GM23338 (cell line): ENCODE measurements around the gene CNTNAP5. TPM values are rescaled to one million over a fixed set of nuclear protein-coding genes. Genes with fewer than 3 reads are reported as not detected.

Experiments used
- ATAC-seq: fragments of 200-7000 bp; cut with Tn5 transposase; 3 replicates; pipeline ENCODE4 v1.9.1; 2020
- DNase-seq: peaks from one replicate; pipeline ENCODE4 v3.0.0-alpha.2; 2015; ENCODE audit warnings: low spot score
- H2AFZ ChIP-seq: fragments of 200-600 bp; sonication (generic); 2 replicates; pipeline ENCODE4 v1.8.0; 2016; ENCODE audit warnings: antibody characterized with exemption, mild to moderate bottlenecking, moderate library complexity
- H3F3A ChIP-seq: fragments of 200-600 bp; sonication (generic); replicated peaks from 2 replicates; pipeline ENCODE4 v1.8.0; 2017; ENCODE audit warnings: antibody characterized with exemption, mixed run types, low read depth
- H3K27ac ChIP-seq: fragments of 200-600 bp; sonication (generic); 2 replicates; pipeline ENCODE4 v1.6.1; 2016; ENCODE audit warnings: low read depth
- H3K27me3 ChIP-seq: fragments of 200-600 bp; sonication (generic); 2 replicates; pipeline ENCODE4 v1.8.0; 2016; ENCODE audit warnings: mild to moderate bottlenecking, mixed run types, moderate library complexity; ENCODE audit not compliant: insufficient read depth
- H3K36me3 ChIP-seq: fragments of 200-600 bp; sonication (generic); 2 replicates; pipeline ENCODE4 v1.8.0; 2016; ENCODE audit warnings: mild to moderate bottlenecking; ENCODE audit not compliant: insufficient read depth
- H3K4me1 ChIP-seq: fragments of 200-600 bp; sonication (generic); 2 replicates; pipeline ENCODE4 v1.8.0; 2016; ENCODE audit warnings: mild to moderate bottlenecking, moderate library complexity; ENCODE audit not compliant: insufficient read depth
- H3K4me2 ChIP-seq: fragments of 200-600 bp; sonication (generic); 2 replicates; pipeline ENCODE4 v1.7.1; 2017; ENCODE audit warnings: mixed run types
- H3K4me3 ChIP-seq: fragments of 200-600 bp; sonication (generic); 2 replicates; pipeline ENCODE4 v1.6.1; 2016; ENCODE audit warnings: mixed run types
- H3K79me2 ChIP-seq: fragments of 200-600 bp; sonication (generic); replicated peaks from 2 replicates; pipeline ENCODE4 v1.8.0; 2017; ENCODE audit warnings: mild to moderate bottlenecking; ENCODE audit not compliant: insufficient read depth
- H3K9me2 ChIP-seq: fragments of 200-600 bp; sonication (generic); 2 replicates; pipeline ENCODE4 v1.8.0; 2017; ENCODE audit not compliant: insufficient read depth
- H4K20me1 ChIP-seq: fragments of 200-600 bp; sonication (generic); replicated peaks from 2 replicates; pipeline ENCODE4 v1.8.0; 2017; ENCODE audit warnings: mild to moderate bottlenecking; ENCODE audit not compliant: insufficient read depth
- H3K27ac Mint-ChIP-seq: 2 replicates; pipeline ENCODE4 v1.8.0; 2020; ENCODE audit warnings: inconsistent platforms, mild to moderate bottlenecking, moderate library complexity, mixed read lengths
- H3K27me3 Mint-ChIP-seq: 3 replicates; pipeline ENCODE4 v1.8.0; 2022; ENCODE audit warnings: low read depth, mild to moderate bottlenecking, moderate library complexity, mixed read lengths, inconsistent platforms; ENCODE audit not compliant: insufficient read depth, poor library complexity
- H3K36me3 Mint-ChIP-seq: 3 replicates; pipeline ENCODE4 v1.8.0; 2021; ENCODE audit warnings: low read depth, mild to moderate bottlenecking, inconsistent platforms, moderate library complexity, mixed read lengths
- H3K4me1 Mint-ChIP-seq: 3 replicates; pipeline ENCODE4 v1.8.0; 2020; ENCODE audit warnings: mild to moderate bottlenecking, inconsistent platforms, mixed read lengths
- H3K4me3 Mint-ChIP-seq: 3 replicates; pipeline ENCODE4 v1.8.0; 2021; ENCODE audit warnings: moderate library complexity, mild to moderate bottlenecking, inconsistent platforms, mixed read lengths
- H3K9me3 Mint-ChIP-seq: 3 replicates; pipeline ENCODE4 v1.8.0; 2020; ENCODE audit warnings: moderate library complexity, mild to moderate bottlenecking, inconsistent platforms, mixed read lengths
- CREB1 ChIP-seq: fragments of 250-450 bp; sonication (Bioruptor Pico); IDR thresholded peaks from 2 replicates; pipeline ENCODE4 v1.5.0; 2020; ENCODE audit warnings: low read depth, mild to moderate bottlenecking, moderate library complexity
- CTCF ChIP-seq, 2 experiments: fragments of 200-600 bp in 1 of 2; sonication (generic) in 1 of 2; conservative IDR thresholded peaks; 2 replicates each; pipeline versions ENCODE4 v1.5.1 to v1.6.1; 2016 to 2017; ENCODE audit warnings: antibody characterized with exemption in 2 of 2, low read depth in 2 of 2, mild to moderate bottlenecking in 2 of 2, moderate library complexity in 1 of 2
- EZH2phosphoT487 ChIP-seq: fragments of 200-600 bp; sonication (generic); IDR thresholded peaks from one replicate; pipeline ENCODE4 v1.8.1; 2018; ENCODE audit warnings: antibody characterized with exemption; ENCODE audit not compliant: unreplicated experiment
- NANOG ChIP-seq: IDR thresholded peaks from 2 replicates; pipeline ENCODE4 v1.6.1; 2016; ENCODE audit warnings: antibody characterized with exemption, borderline replicate concordance
- POLR2AphosphoS5 ChIP-seq: IDR thresholded peaks from 2 replicates; pipeline ENCODE4 v1.6.1; 2016; ENCODE audit warnings: antibody characterized with exemption, low read depth
- ZNF331 ChIP-seq: fragments of 250-450 bp; sonication (Bioruptor Pico); IDR thresholded peaks from 2 replicates; pipeline ENCODE4 v1.5.0; 2020; ENCODE audit warnings: low read depth, mild to moderate bottlenecking, moderate library complexity
- long read RNA-seq: library from polyadenylated mRNA; unstranded; transcript quantifications from one replicate; pipeline ENCODE4 v2.0.0, GENCODE V29; 2020; ENCODE audit not compliant: unreplicated experiment
- polyA plus RNA-seq: library from polyadenylated mRNA; unstranded; fragments of >200 nt; fragmentation: Nextera tagmentation; extraction: Ambion mirVana; gene quantifications from 2 replicates; pipeline ENCODE4 v1.2.1, GENCODE V29; 2016
- total RNA-seq: library from RNA; depleted of rRNA; stranded (reverse); fragments of >200 nt; shearing (Covaris generic); gene quantifications from 2 replicates; pipeline ENCODE4 v1.2.3, GENCODE V29; 2014; rRNA removed
- TF ChIP-seq, protein P1 (sequence below): IDR thresholded peaks from one replicate; pipeline ENCODE4 v1.6.1; 2018; ENCODE audit warnings: antibody characterized with exemption; ENCODE audit not compliant: unreplicated experiment

The CNTNAP5 gene
- total RNA-seq (0.08 and 0.49 TPM in 2 replicates), polyA plus RNA-seq (0.50 and 0.57 TPM in 2 replicates)
- long read RNA-seq: 0 reads

GRCh38 chr2:124025171-124025580, at the start of gene CNTNAP5:
Gene CNTNAP5, plus strand, starts transcription at chr2:124025287. Its CDS starts 364 bp downstream, at chr2:124025651.
- H3K4me2 ChIP-seq: peak within 1 kb of the TSS; percentile 91
- H3K27ac Mint-ChIP-seq: no peak within 1 kb of the TSS

GRCh38 chr2:123976054-123976648, 48.9 kb upstream of the CNTNAP5 start:
- TF ChIP-seq, protein P1, sequence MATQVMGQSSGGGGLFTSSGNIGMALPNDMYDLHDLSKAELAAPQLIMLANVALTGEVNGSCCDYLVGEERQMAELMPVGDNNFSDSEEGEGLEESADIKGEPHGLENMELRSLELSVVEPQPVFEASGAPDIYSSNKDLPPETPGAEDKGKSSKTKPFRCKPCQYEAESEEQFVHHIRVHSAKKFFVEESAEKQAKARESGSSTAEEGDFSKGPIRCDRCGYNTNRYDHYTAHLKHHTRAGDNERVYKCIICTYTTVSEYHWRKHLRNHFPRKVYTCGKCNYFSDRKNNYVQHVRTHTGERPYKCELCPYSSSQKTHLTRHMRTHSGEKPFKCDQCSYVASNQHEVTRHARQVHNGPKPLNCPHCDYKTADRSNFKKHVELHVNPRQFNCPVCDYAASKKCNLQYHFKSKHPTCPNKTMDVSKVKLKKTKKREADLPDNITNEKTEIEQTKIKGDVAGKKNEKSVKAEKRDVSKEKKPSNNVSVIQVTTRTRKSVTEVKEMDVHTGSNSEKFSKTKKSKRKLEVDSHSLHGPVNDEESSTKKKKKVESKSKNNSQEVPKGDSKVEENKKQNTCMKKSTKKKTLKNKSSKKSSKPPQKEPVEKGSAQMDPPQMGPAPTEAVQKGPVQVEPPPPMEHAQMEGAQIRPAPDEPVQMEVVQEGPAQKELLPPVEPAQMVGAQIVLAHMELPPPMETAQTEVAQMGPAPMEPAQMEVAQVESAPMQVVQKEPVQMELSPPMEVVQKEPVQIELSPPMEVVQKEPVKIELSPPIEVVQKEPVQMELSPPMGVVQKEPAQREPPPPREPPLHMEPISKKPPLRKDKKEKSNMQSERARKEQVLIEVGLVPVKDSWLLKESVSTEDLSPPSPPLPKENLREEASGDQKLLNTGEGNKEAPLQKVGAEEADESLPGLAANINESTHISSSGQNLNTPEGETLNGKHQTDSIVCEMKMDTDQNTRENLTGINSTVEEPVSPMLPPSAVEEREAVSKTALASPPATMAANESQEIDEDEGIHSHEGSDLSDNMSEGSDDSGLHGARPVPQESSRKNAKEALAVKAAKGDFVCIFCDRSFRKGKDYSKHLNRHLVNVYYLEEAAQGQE: no peak
- TF ChIP-seq POLR2AphosphoS5: no peak
- TF ChIP-seq NANOG: no peak
- no peak for TF ChIP-seq EZH2phosphoT487
- TF ChIP-seq CTCF (conservative IDR thresholded peaks at IDR 0.05; ENCODE audit: low read depth in 2 of 2): no peak
- Histone ChIP-seq H3K79me2 (no peaks in the 10 kb centered on the region), H4K20me1 (no peaks in the 10 kb centered on the region), H3K9me2 (0 out of 2 replicates have a peak, but pooled peaks cover 4% of the 10 kb centered on the region), H3K27me3 (no peaks in the 10 kb centered on the region), H3K4me1 (no peaks in the 10 kb centered on the region), H3K36me3 (no peaks in the 10 kb centered on the region), H3F3A (no peaks in the 10 kb centered on the region), H2AFZ (no peak overlapping the region), H3K4me3 (no peak overlapping the region), H3K4me2 (no peak overlapping the region), H3K27ac (no peak overlapping the region)
- ATAC-seq: no peak
- peaks cover 32% of the 10 kb centered on the region for H3K9me3 Mint-ChIP-seq
- peaks cover 22% of the 10 kb centered on the region for H3K36me3 Mint-ChIP-seq
- H3K27ac Mint-ChIP-seq: no peak overlapping the region
- H3K4me1 Mint-ChIP-seq: no peaks in the 10 kb centered on the region; the same call in 2 of the 3 replicates
- no peak for DNase-seq
- no peaks in the 10 kb centered on the region for H3K27me3 Mint-ChIP-seq
- no peak overlapping the region for H3K4me3 Mint-ChIP-seq

More at GRCh38 chr2:124025171-124025580, at the start of gene CNTNAP5:
- no peak for TF ChIP-seq ZNF331
- TF ChIP-seq CREB1: 0 out of 2 replicates have a peak, but pooled peaks have one; percentile 3
- TF ChIP-seq, protein P1: peak; percentile 93
- no peaks in the 10 kb centered on the region for H3K79me2 ChIP-seq
- DNase-seq (peak; percentile 93), ATAC-seq (peak; percentile 94)
- H4K20me1 ChIP-seq: no peaks in the 10 kb centered on the region
- Mint-ChIP-seq H3K36me3 (no peaks in the 10 kb centered on the region), H3K4me3 (peak within 1 kb of the TSS; percentile 83), H3K4me1 (peaks cover 10% of the 10 kb centered on the region), H3K9me3 (no peaks in the 10 kb centered on the region), H3K27me3 (peaks cover 36% of the 10 kb centered on the region)
- H3K9me2 ChIP-seq: no peaks in the 10 kb centered on the region
- peak within 1 kb of the TSS; percentile 74 for H3K4me3 ChIP-seq
- H3K36me3 ChIP-seq: no peaks in the 10 kb centered on the region
- no peak within 1 kb of the TSS for H3K27ac ChIP-seq
- H2AFZ ChIP-seq: peak within 1 kb of the TSS; percentile 95
- peaks cover 42% of the 10 kb centered on the region for H3K27me3 ChIP-seq
- no peaks in the 10 kb centered on the region for H3F3A ChIP-seq
- H3K4me1 ChIP-seq: peaks cover 4% of the 10 kb centered on the region; the same call in 1 of the 2 replicates
